ENCODE results near the gene NTHL1. TPM values are rescaled to one million over a fixed set of nuclear protein-coding genes. Genes with fewer than 3 reads are reported as not detected.
A peak's percentile ranks its signal among the peaks of the same experiment; 100 is the strongest.

NTHL1 gene
- total RNA-seq, 2 donors from 2014 or later = 16.4 to 24.9 TPM

DNA sequence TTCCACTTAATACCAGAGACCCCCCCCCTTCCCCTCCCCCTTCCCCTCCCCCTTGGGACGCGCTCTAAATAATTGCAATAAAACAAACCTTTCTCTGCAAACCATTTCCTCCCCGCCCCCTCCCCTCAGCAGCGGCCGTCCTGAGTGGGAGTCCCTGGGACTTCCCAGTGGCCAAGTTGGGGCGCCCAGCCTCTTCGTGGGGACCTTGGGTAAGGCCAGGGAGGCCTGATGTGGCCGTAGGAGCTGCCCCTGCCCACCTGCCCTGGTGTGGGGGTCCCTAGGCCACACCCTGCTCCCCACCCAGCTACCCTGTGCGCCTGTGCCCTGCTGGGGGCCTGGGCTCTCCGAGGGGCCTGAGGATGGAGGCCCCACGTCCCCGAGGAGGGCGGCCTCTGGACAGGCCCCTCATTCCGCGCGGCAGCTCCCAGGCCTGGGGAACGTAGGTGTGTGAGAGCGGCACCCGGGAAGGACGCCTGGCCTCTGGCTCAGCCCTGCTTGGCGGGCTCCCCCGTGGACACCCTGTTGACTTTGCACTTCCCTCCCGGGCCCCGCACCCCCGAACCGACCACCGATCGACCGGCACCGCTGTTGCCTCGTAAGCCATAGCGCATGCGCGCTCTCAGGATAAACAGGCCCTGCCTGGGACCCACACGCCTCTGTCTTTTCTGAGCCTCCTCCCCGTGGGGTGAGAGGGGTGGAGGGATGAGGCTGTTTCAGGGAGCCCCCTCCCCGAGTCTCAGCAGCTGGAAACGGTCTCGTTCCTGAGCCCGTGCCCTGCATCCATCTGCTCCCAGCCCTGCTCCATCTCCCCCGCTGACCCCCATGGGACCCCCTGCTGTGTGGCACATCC lies 9.0 kb downstream of the NTHL1 start:
- H3K4me3 ChIP-seq = no peak overlapping the region
- 67% methylated on average over 41 of the region's 41 CpGs for WGBS

DNA sequence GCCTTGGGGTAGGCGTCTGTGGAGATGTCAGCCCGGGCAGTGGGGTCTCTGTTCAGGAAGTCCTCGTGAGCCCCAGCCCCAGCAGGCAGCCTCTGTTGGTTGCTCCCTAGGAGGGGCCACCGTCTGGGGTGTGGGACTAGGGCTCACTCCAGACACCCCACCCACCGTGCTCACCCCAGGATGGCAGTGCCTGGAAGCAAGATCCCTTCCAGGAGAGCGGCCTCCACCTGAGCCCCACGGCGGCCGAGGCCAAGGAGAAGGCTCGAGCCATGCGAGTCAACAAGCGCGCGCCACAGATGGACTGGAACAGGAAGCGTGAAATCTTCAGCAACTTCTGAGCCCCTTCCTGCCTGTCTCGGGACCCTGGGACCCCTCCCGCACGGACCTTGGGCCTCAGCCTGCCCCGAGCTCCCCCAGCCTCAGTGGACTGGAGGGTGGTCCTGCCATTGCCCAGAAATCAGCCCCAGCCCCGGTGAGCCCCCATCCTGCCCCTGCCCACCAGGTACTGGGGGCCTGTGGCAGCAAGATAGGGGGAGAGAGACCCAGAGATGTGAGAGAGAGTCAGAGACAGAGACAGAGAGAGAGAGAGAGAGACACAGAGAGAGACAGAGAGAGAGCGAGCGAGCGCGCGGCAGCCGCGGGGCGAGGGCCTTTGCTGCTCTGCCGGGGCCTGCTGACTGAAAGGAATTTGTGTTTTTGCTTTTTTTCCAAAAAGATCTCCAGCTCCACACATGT lies 9.8 kb downstream of the NTHL1 start:
- DNase-seq (ENCODE audit: low spot score) = no peak
- intact Hi-C loops (cut with DNase I) = no loop called here
- no peak for TF ChIP-seq POLR2A (IDR thresholded peaks at IDR 0.05)
- no peak for TF ChIP-seq POLR2AphosphoS5 (IDR thresholded peaks at IDR 0.05)
- TF ChIP-seq, protein P1, sequence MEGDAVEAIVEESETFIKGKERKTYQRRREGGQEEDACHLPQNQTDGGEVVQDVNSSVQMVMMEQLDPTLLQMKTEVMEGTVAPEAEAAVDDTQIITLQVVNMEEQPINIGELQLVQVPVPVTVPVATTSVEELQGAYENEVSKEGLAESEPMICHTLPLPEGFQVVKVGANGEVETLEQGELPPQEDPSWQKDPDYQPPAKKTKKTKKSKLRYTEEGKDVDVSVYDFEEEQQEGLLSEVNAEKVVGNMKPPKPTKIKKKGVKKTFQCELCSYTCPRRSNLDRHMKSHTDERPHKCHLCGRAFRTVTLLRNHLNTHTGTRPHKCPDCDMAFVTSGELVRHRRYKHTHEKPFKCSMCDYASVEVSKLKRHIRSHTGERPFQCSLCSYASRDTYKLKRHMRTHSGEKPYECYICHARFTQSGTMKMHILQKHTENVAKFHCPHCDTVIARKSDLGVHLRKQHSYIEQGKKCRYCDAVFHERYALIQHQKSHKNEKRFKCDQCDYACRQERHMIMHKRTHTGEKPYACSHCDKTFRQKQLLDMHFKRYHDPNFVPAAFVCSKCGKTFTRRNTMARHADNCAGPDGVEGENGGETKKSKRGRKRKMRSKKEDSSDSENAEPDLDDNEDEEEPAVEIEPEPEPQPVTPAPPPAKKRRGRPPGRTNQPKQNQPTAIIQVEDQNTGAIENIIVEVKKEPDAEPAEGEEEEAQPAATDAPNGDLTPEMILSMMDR (IDR thresholded peaks at IDR 0.05) = no peak
- 81% methylated on average over 29 of the region's 29 CpGs for WGBS
- Histone ChIP-seq H3K27ac (peak overlapping the region; percentile 66 to 86), H3K4me3 (no peak overlapping the region), H3K9me3 (no peaks in the 10 kb centered on the region), H3K27me3 (replicated peaks; ENCODE audit: insufficient read depth) (no peaks in the 10 kb centered on the region), H3K36me3 (no peaks in the 10 kb centered on the region), H3K4me1 (replicated peaks) (peaks cover 54% of the 10 kb centered on the region)

More for the DNA sequence above, 9.0 kb downstream of the NTHL1 start:
- Histone ChIP-seq H3K4me1 (replicated peaks) (peaks cover 46% of the 10 kb centered on the region), H3K27ac (peak overlapping the region; percentile 66 to 86), H3K36me3 (no peaks in the 10 kb centered on the region), H3K27me3 (replicated peaks; ENCODE audit: insufficient read depth) (no peaks in the 10 kb centered on the region), H3K9me3 (no peaks in the 10 kb centered on the region)
- DNase-seq (ENCODE audit: low spot score) = no peak
- TF ChIP-seq, protein P1 (IDR thresholded peaks at IDR 0.05) = no peak
- TF ChIP-seq POLR2A (IDR thresholded peaks at IDR 0.05) (no peak), POLR2AphosphoS5 (IDR thresholded peaks at IDR 0.05) (no peak)
- intact Hi-C loops (cut with DNase I) = no loop called here

GRCh38 chr16:2037115-2037514 lies 10.5 kb downstream of the NTHL1 start:
- Histone ChIP-seq H3K27me3 (replicated peaks; ENCODE audit: insufficient read depth) (no peaks in the 10 kb centered on the region), H3K4me3 (no peak overlapping the region), H3K9me3 (no peaks in the 10 kb centered on the region), H3K27ac (peak overlapping the region; percentile 86 to 93), H3K4me1 (replicated peaks) (peaks cover 54% of the 10 kb centered on the region), H3K36me3 (no peaks in the 10 kb centered on the region)
- intact Hi-C loops (cut with DNase I) = no loop called here
- no peak for DNase-seq (ENCODE audit: low spot score)
- WGBS = 84% methylated on average over 15 of the region's 15 CpGs
- TF ChIP-seq, protein P1 (IDR thresholded peaks at IDR 0.05) = no peak
- TF ChIP-seq POLR2A (IDR thresholded peaks at IDR 0.05) (no peak), POLR2AphosphoS5 (IDR thresholded peaks at IDR 0.05) (no peak)

GRCh38 chr16:2036200-2036966 lies 11.3 kb downstream of the NTHL1 start:
- Histone ChIP-seq H3K36me3 (no peaks in the 10 kb centered on the region), H3K27ac (peak overlapping the region; percentile 86 to 93), H3K4me1 (replicated peaks) (peaks cover 54% of the 10 kb centered on the region), H3K9me3 (no peaks in the 10 kb centered on the region), H3K4me3 (peak overlapping the region in 1 of 2 donors; percentile 3), H3K27me3 (replicated peaks; ENCODE audit: insufficient read depth) (no peaks in the 10 kb centered on the region)
- intact Hi-C loops (cut with DNase I) = no loop called here
- TF ChIP-seq POLR2AphosphoS5 (IDR thresholded peaks at IDR 0.05) (no peak), POLR2A (IDR thresholded peaks at IDR 0.05) (no peak)
- TF ChIP-seq, protein P1 (IDR thresholded peaks at IDR 0.05) = no peak
- DNase-seq (ENCODE audit: low spot score) = no peak
- 79% methylated on average over 43 of the region's 47 CpGs for WGBS
